Lower leg skin (tissue), 4 donors: ENCODE results near the gene ANXA6. TPM values are rescaled to one million over a fixed set of nuclear protein-coding genes. Genes with fewer than 3 reads are reported as not detected.

Experiments
- DNase-seq, 2 donors: peaks; one replicate each; pipeline ENCODE4 v3.0.0-alpha.2; 2019; ENCODE audit warnings: low spot score in 2 of 2
- H3K4me3 ChIP-seq: fragments of 200-600 bp; sonication (generic); 2 replicates; pipeline ENCODE4 v1.5.1; 2017; ENCODE audit warnings: mild to moderate bottlenecking, low read depth; ENCODE audit not compliant: poor library complexity, severe bottlenecking
- POLR2A ChIP-seq, 2 donors: fragments of 450-650 bp; IDR thresholded peaks; one replicate each; pipeline ENCODE4 v1.6.1; 2016 to 2017; ENCODE audit warnings: antibody characterized with exemption in 2 of 2, mild to moderate bottlenecking in 1 of 2, moderate library complexity in 1 of 2
- WGBS, 2 donors: methylation state at CpG; one replicate each; pipeline ENCODE4 v1.1.5; 2018; 5-methylcytosine and 5-hydroxymethylcytosine counted together
- intact Hi-C: fragments of 100-400 bp; cut with DNase I; formaldehyde crosslinking; loops from one replicate; pipeline ENCODE4 v1.15.0; 2023; ENCODE audit warnings: low total_unique reads
- total RNA-seq, 4 donors: library from RNA; depleted of rRNA; stranded (reverse); fragments of >200 nt; gene quantifications; one replicate each; pipeline ENCODE4 v1.1.0, GENCODE V29; 2016
- TF ChIP-seq, protein P1 (sequence below), 3 donors: fragments of 450-650 bp; IDR thresholded peaks; one replicate each; pipeline ENCODE4 v1.5.1; 2016; ENCODE audit warnings: antibody characterized with exemption in 3 of 3, mild to moderate bottlenecking in 3 of 3, moderate library complexity in 2 of 3

The ANXA6 gene
- total RNA-seq, 4 donors from 2014 or later, result 34.2 to 68.4 (median 43.3) TPM

DNA sequence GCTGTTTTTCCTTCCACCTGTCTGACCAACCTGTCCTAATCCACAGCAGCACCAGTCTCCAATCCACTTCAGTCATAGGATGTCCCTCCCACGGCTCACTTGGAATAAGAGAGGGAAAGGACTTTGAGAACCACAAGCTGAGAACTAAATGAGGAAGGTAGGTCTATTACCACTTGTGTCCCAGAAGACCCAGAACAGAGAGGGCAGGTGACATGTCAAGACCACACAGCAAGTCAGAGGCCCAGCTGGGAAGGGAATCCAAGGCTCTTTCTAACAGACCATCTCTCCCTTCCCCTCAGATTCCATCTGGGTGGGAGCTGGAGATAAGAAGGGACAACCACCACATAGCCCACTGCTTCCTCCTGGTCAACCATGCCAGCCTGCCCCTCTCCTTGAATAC, 14.6 kb downstream of the ANXA6 start:
- no peak for DNase-seq
- WGBS, 2 donors, result 77 to 89% methylated on average over 1 of the region's 1 CpG
- intact Hi-C loops, result no loop called here
- no peak overlapping the region for H3K4me3 ChIP-seq
- TF ChIP-seq, protein P1, sequence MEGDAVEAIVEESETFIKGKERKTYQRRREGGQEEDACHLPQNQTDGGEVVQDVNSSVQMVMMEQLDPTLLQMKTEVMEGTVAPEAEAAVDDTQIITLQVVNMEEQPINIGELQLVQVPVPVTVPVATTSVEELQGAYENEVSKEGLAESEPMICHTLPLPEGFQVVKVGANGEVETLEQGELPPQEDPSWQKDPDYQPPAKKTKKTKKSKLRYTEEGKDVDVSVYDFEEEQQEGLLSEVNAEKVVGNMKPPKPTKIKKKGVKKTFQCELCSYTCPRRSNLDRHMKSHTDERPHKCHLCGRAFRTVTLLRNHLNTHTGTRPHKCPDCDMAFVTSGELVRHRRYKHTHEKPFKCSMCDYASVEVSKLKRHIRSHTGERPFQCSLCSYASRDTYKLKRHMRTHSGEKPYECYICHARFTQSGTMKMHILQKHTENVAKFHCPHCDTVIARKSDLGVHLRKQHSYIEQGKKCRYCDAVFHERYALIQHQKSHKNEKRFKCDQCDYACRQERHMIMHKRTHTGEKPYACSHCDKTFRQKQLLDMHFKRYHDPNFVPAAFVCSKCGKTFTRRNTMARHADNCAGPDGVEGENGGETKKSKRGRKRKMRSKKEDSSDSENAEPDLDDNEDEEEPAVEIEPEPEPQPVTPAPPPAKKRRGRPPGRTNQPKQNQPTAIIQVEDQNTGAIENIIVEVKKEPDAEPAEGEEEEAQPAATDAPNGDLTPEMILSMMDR (IDR thresholded peaks at IDR 0.05), result no peak
- no peak for TF ChIP-seq POLR2A (IDR thresholded peaks at IDR 0.05)

GRCh38 chr5:151141535-151141934, 16.0 kb downstream of the ANXA6 start:
- intact Hi-C loops, result no loop called here
- DNase-seq, result no peak
- TF ChIP-seq, protein P1 (IDR thresholded peaks at IDR 0.05), result no peak
- no peak for TF ChIP-seq POLR2A (IDR thresholded peaks at IDR 0.05)
- 31 to 45% methylated on average over 14 to 15 of the region's 15 CpGs for WGBS, 2 donors
- no peak overlapping the region for H3K4me3 ChIP-seq

DNA sequence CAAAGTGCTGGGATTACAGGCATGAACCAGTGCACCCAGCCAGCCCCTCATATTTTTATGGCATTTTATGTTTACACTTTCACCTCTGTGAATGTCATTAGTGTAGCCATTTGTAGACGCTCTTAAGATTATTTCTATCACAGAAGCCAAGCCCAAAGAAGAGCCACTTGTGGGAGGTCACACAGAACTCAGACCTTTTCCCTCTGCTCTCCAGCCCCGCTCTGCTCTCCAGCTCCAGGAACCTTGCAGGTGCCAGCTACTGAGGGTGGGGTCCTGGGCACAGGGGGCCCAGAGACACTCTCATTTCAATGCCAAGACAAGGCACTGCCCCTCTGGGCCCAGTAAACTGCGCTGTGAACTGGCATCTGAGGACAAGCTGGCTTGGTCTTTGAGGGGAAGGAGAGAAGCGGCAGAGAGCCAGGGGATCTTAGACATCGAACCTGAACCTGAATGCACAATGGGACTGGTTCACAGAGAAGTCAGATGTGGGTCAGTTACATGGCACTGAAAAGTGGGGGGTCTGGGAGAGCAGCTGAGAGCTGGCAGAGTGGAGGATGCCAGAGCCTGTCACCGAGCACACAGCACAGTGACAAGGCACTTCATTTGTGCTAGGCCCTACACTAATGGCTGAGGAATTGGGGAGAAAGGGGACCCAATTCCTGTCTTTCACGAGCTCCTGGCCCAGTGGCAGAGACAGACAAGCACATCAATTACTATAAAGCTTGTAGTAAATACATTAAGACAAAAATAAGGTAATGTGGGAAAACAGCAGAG, 16.7 kb downstream of the ANXA6 start:
- WGBS, 2 donors, result 76 to 80% methylated on average over 7 of the region's 7 CpGs
- DNase-seq, result no peak
- H3K4me3 ChIP-seq, result no peak overlapping the region
- intact Hi-C loops, result no loop called here
- TF ChIP-seq, protein P1 (IDR thresholded peaks at IDR 0.05), result no peak
- TF ChIP-seq POLR2A (IDR thresholded peaks at IDR 0.05), result no peak

DNA sequence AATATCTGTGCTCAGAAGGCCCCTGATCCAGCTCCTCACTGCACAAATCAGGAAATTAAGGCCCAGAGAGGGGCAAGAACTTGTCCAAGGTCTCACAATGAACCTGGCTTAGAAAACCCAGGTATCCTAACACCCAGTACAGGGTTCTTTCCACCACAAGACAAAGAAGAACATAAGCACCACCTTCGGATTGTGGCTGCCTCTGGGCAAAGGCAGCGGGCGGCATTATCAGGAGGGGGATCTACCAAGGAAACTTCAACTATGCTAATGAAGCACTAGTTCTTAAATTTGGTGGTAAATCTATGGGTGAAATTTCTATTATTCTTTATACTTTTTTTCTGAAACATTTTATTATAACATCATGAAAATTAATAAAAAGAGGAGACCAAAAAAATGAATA, 17.9 kb downstream of the ANXA6 start:
- TF ChIP-seq POLR2A (IDR thresholded peaks at IDR 0.05), result no peak
- TF ChIP-seq, protein P1 (IDR thresholded peaks at IDR 0.05), result no peak
- H3K4me3 ChIP-seq, result no peak overlapping the region
- intact Hi-C loops, result no loop called here
- no peak for DNase-seq
- 75 to 86% methylated on average over 3 of the region's 3 CpGs for WGBS, 2 donors

DNA sequence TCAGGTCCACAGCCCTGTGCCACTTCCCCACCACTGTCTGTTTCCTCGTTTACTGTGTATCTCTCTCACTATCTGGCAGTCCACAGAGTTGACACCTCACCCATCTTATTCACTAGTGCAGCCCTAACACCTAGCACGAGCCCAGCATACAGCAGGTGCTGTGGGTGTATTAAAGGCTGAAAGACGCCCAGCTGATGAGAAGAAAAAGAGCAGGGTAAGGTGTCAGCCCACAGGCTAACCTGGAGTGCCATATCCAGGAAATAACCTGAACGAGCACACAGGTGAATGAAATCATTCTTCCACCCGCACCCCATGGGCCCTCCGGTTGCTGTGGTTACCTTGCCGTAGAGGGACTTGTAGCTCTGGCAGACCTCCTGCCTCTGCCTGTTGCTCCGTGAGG, 18.6 kb downstream of the ANXA6 start:
- intact Hi-C loops, result no loop called here
- no peak overlapping the region for H3K4me3 ChIP-seq
- WGBS, 2 donors, result 87 to 89% methylated on average over 8 of the region's 8 CpGs
- no peak for DNase-seq
- TF ChIP-seq, protein P1 (IDR thresholded peaks at IDR 0.05), result no peak
- no peak for TF ChIP-seq POLR2A (IDR thresholded peaks at IDR 0.05)

- DNase-seq, result no peak
- no peak overlapping the region for H3K4me3 ChIP-seq
- intact Hi-C loops, result no loop called here
- WGBS, 2 donors, result 89 to 93% methylated on average over 1 of the region's 1 CpG
- TF ChIP-seq POLR2A (IDR thresholded peaks at IDR 0.05), result no peak
- TF ChIP-seq, protein P1 (IDR thresholded peaks at IDR 0.05), result no peak
Observed at GRCh38 chr5:151138114-151138513, 19.5 kb downstream of the ANXA6 start.
